B cell (primary cell): ENCODE results near the gene KCNJ11. TPM values are rescaled to one million over a fixed set of nuclear protein-coding genes. Genes with fewer than 3 reads are reported as not detected.

ENCODE experiments used
- ATAC-seq: fragments of 200-7000 bp; cut with Tn5 transposase; one replicate; pipeline ENCODE4 v1.10.0; 2021; ENCODE audit warnings: low read depth, mild to moderate bottlenecking, moderate number of reproducible peaks, moderate library complexity
- CTCF ChIA-PET: fragments of 350-600 bp; sonication (Branson Sonifier 250); formaldehyde crosslinking; loops from one replicate; lab custom pipeline; 2021; ENCODE audit warnings: antibody characterized with exemption, inconsistent platforms; lab: Charles Lee
- POLR2A ChIA-PET: fragments of 350-600 bp; sonication (Branson Sonifier 250); formaldehyde crosslinking; loops from one replicate; lab custom pipeline; 2021; ENCODE audit warnings: antibody characterized with exemption; lab: Charles Lee
- DNase-seq: peaks from one replicate; pipeline ENCODE4 v3.0.0; 2013
- H2AFZ ChIP-seq: 2 replicates; pipeline ENCODE4 v1.6.1; 2012; ENCODE audit warnings: mild to moderate bottlenecking, low read depth, low read length; ENCODE audit not compliant: insufficient read depth, poor library complexity, severe bottlenecking
- H3K27ac ChIP-seq, 2 donors: 1 replicate in 1 of 2; 2 replicates in 1 of 2; pipeline ENCODE4 v1.5.1; 2012 to 2013; ENCODE audit warnings: low read length in 2 of 2, mild to moderate bottlenecking in 2 of 2, moderate library complexity in 1 of 2
- H3K27me3 ChIP-seq, 4 experiments: fragments of 200-600 bp in 1 of 4; sonication (generic) in 1 of 4; replicated peaks in 1 of 4; 1 replicate in 2 of 4; 2 replicates in 2 of 4; pipeline versions ENCODE4 v1.6.1 to v1.7.0; 2013 to 2016; ENCODE audit warnings: low read length in 3 of 4, mild to moderate bottlenecking in 2 of 4, mixed read lengths in 1 of 4, moderate library complexity in 1 of 4; ENCODE audit not compliant: insufficient read depth in 4 of 4, control insufficient read depth in 3 of 4; ENCODE audit errors: control extremely low read depth in 1 of 4
- H3K36me3 ChIP-seq, 2 experiments: replicated peaks in 1 of 2; 1 replicate in 1 of 2; 2 replicates in 1 of 2; pipeline versions ENCODE4 v1.6.1 to v1.7.1; 2013; ENCODE audit warnings: low read length in 1 of 2; ENCODE audit not compliant: insufficient read depth in 2 of 2, control insufficient read depth in 1 of 2; ENCODE audit errors: control extremely low read depth in 1 of 2, extremely low read depth in 1 of 2
- H3K4me1 ChIP-seq, 2 donors: fragments of 200-600 bp in 1 of 2; sonication (generic) in 1 of 2; 1 replicate in 1 of 2; 2 replicates in 1 of 2; pipeline versions ENCODE4 v1.5.1 to v1.6.1; 2013 to 2017; ENCODE audit warnings: low read length in 2 of 2; ENCODE audit not compliant: control insufficient read depth in 2 of 2, insufficient read depth in 2 of 2
- H3K4me2 ChIP-seq: replicated peaks from 2 replicates; pipeline ENCODE3; 2012; ENCODE audit warnings: mild to moderate bottlenecking, low read depth, low read length; ENCODE audit not compliant: poor library complexity, severe bottlenecking
- H3K4me3 ChIP-seq, 5 experiments: fragments of 200-600 bp in 1 of 5; sonication (generic) in 1 of 5; 1 replicate in 3 of 5; 2 replicates in 2 of 5; pipeline versions ENCODE4 v1.5.1 to v1.7.0; 2011 to 2016; ENCODE audit warnings: low read length in 4 of 5, mild to moderate bottlenecking in 4 of 5, low read depth in 2 of 5, control low read depth in 1 of 5, moderate library complexity in 1 of 5; ENCODE audit not compliant: insufficient read depth in 1 of 5; ENCODE audit errors: control extremely low read depth in 1 of 5, extremely low read depth in 1 of 5
- H3K79me2 ChIP-seq: fragments of 200-600 bp; sonication (generic); one replicate; pipeline ENCODE4 v1.6.0; 2016; ENCODE audit warnings: low read length; ENCODE audit not compliant: control insufficient read depth, insufficient read depth
- H3K9ac ChIP-seq: fragments of 200-600 bp; sonication (generic); 2 replicates; pipeline ENCODE4 v1.6.1; 2017; ENCODE audit warnings: mild to moderate bottlenecking, low read length, moderate library complexity
- H3K9me3 ChIP-seq, 3 donors: one replicate each; pipeline versions ENCODE4 v1.6.1 to v1.7.1; 2013; ENCODE audit warnings: low read length in 2 of 3; ENCODE audit not compliant: control insufficient read depth in 2 of 3, insufficient read depth in 1 of 3; ENCODE audit errors: control extremely low read depth in 1 of 3
- H4K20me1 ChIP-seq: 2 replicates; pipeline ENCODE4 v1.6.0; 2012; ENCODE audit warnings: mild to moderate bottlenecking, low read length; ENCODE audit not compliant: insufficient read depth, control insufficient read depth, poor library complexity, severe bottlenecking
- H3K27ac Mint-ChIP-seq: one replicate; pipeline ENCODE4 v1.8.0; 2021; ENCODE audit warnings: mixed read lengths
- H3K27me3 Mint-ChIP-seq: one replicate; pipeline ENCODE4 v1.8.0; 2021; ENCODE audit warnings: mixed read lengths
- H3K4me1 Mint-ChIP-seq: one replicate; pipeline ENCODE4 v1.8.0; 2021; ENCODE audit warnings: mixed read lengths
- H3K4me3 Mint-ChIP-seq: one replicate; pipeline ENCODE4 v1.8.0; 2021; ENCODE audit warnings: mixed read lengths
- H3K9me3 Mint-ChIP-seq: one replicate; pipeline ENCODE4 v1.8.0; 2022; ENCODE audit warnings: mixed read lengths; ENCODE audit not compliant: insufficient read depth
- CTCF ChIP-seq: fragments of 200-600 bp; IDR thresholded peaks from one replicate; pipeline ENCODE4 v1.8.0; 2022; ENCODE audit warnings: antibody characterized with exemption, mild to moderate bottlenecking
- EZH2 ChIP-seq: IDR thresholded peaks from 2 replicates; pipeline ENCODE4 v1.6.1; 2012; ENCODE audit warnings: borderline replicate concordance, low read depth, mild to moderate bottlenecking, moderate library complexity, low read length; ENCODE audit not compliant: insufficient read depth, poor library complexity, severe bottlenecking
- WGBS: methylation state at CpG from one replicate; pipeline ENCODE4 v1.1.5; 2013; ENCODE audit warnings: missing lambda C conversion rate; ENCODE audit not compliant: insufficient coverage; 5-methylcytosine and 5-hydroxymethylcytosine counted together
- intact Hi-C: fragments of 100-400 bp; cut with micrococcal nuclease; formaldehyde crosslinking; loops from one replicate; pipeline ENCODE4 v1.10.0; 2022
- polyA plus RNA-seq: library from polyadenylated mRNA; depleted of rRNA; stranded (reverse); fragments of >200 nt; gene quantifications from 2 replicates; pipeline ENCODE4 v1.2.3, GENCODE V29; 2012
- total RNA-seq, 2 donors: library from RNA; stranded (reverse); fragments of 120-200 nt in 1 of 2; gene quantifications; 1 replicate in 1 of 2; 2 replicates in 1 of 2; pipeline versions ENCODE4 v1.2.3 to v1.2.4, GENCODE V29; 2013 to 2022

Gene KCNJ11
- total and polyA plus RNA-seq, 2 donors (not counting 1 experiment from before 2014, with no cell fraction given) = 1.4 to 2.1 TPM

DNA sequence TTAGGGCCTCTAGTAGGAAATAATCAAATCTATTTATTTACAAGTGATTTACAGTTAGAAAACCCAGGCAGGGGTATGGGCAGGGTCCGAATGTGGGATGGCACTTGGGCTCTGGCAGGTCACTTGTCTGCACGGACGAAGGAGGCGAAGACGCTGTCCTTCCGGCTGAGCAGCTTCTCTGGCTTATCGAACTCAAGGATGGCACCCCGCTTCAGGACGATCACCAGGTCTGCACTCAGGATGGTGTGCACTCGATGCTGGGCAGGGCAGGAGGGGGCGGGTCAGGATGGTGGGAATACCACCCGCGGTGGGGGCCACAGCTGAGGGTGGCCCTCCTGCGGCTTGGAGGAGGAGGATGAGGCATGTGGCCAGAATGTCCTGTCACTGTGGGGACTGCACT, 4.4 kb upstream of the KCNJ11 start:
- DNase-seq (no peak), ATAC-seq (no peak)
- H3K4me1 ChIP-seq = peaks cover 4 to 28% of the 10 kb centered on the region in 2 donors
- H3K79me2 ChIP-seq = no peaks in the 10 kb centered on the region
- CTCF ChIA-PET = interaction anchor here (2.5 kb wide), 1 partner anchor 9 kb away, joined by 10 read pairs; no protein-coding TSS in a partner anchor
- H3K4me3 ChIP-seq = no peak overlapping the region
- H3K27ac ChIP-seq = no peak overlapping the region
- H3K4me1 Mint-ChIP-seq = peaks cover 14% of the 10 kb centered on the region
- H3K27me3 ChIP-seq = peaks cover 0 to 2% (median 0%) of the 10 kb centered on the region in 4 experiments
- no peak for TF ChIP-seq EZH2
- TF ChIP-seq CTCF = no peak
- WGBS = 94% methylated on average over 13 of the region's 14 CpGs
- intact Hi-C loops = no loop called here
- no peak overlapping the region for H2AFZ ChIP-seq
- H3K4me3 Mint-ChIP-seq = no peak overlapping the region
- POLR2A ChIA-PET = no interaction called here
- H3K9ac ChIP-seq = no peak overlapping the region
- no peaks in the 10 kb centered on the region for H3K36me3 ChIP-seq
- H3K9me3 Mint-ChIP-seq = no peaks in the 10 kb centered on the region
- H3K4me2 ChIP-seq = no peak overlapping the region
- H4K20me1 ChIP-seq = no peaks in the 10 kb centered on the region
- H3K27me3 Mint-ChIP-seq = no peaks in the 10 kb centered on the region
- no peaks in the 10 kb centered on the region for H3K9me3 ChIP-seq
- no peak overlapping the region for H3K27ac Mint-ChIP-seq

- Mint-ChIP-seq H3K9me3 (no peaks in the 10 kb centered on the region), H3K27ac (no peak overlapping the region), H3K4me3 (peak overlapping the region; percentile 60), H3K4me1 (peaks cover 16% of the 10 kb centered on the region), H3K27me3 (peaks cover 5% of the 10 kb centered on the region)
- H3K4me3 ChIP-seq = no peak overlapping the region
- CTCF ChIA-PET = interaction anchor here (0.6 to 5.4 kb wide), 3 partner anchors 8 to 114 kb away, joined by 3 to 31 read pairs (median 10); no protein-coding TSS in a partner anchor
- peaks cover 4 to 28% of the 10 kb centered on the region in 2 donors for H3K4me1 ChIP-seq
- no peak overlapping the region for H3K4me2 ChIP-seq
- POLR2A ChIA-PET = interaction anchor here (0.7 kb wide), 1 partner anchor 314 kb away, joined by 6 read pairs; the partner anchor contains the start of gene RPS13
- DNase-seq = peak; percentile 37
- no peak overlapping the region for H3K27ac ChIP-seq
- no peak overlapping the region for H3K9ac ChIP-seq
- no peaks in the 10 kb centered on the region for H3K9me3 ChIP-seq
- TF ChIP-seq EZH2 (no peak), CTCF (no peak)
- H3K79me2 ChIP-seq = no peaks in the 10 kb centered on the region
- ATAC-seq = no peak
- no peaks in the 10 kb centered on the region for H4K20me1 ChIP-seq
- H3K36me3 ChIP-seq = no peaks in the 10 kb centered on the region
- peaks cover 0 to 2% (median 0%) of the 10 kb centered on the region in 4 experiments for H3K27me3 ChIP-seq
- H2AFZ ChIP-seq = no peak overlapping the region
- intact Hi-C loops = no loop called here
- 39% methylated on average over 3 of the region's 3 CpGs for WGBS
Observed at GRCh38 chr11:17391493-17392355, 3.3 kb upstream of the KCNJ11 start.
